Activated naive CD8-positive, alpha-beta T cell (primary cell): ENCODE measurements around the gene FOXD2.
"Not testable (repeated sequence)": the region's sequence is repeated elsewhere in the genome, so short reads cannot be mapped to it uniquely, and the experiment has no call there.

Experiments
- H3K27ac Mint-ChIP-seq: one replicate; pipeline ENCODE4 v1.8.0; 2021; ENCODE audit warnings: mixed read lengths
- H3K27me3 Mint-ChIP-seq: one replicate; pipeline ENCODE4 v1.8.0; 2021; ENCODE audit warnings: mixed read lengths
- H3K36me3 Mint-ChIP-seq: one replicate; pipeline ENCODE4 v1.8.0; 2021; ENCODE audit warnings: mixed read lengths
- H3K4me1 Mint-ChIP-seq: one replicate; pipeline ENCODE4 v1.8.0; 2021; ENCODE audit warnings: low read depth, mixed read lengths
- H3K4me3 Mint-ChIP-seq: one replicate; pipeline ENCODE4 v1.8.0; 2021; ENCODE audit warnings: mild to moderate bottlenecking, mixed read lengths
- H3K9me3 Mint-ChIP-seq: one replicate; pipeline ENCODE4 v1.8.0; 2021; ENCODE audit warnings: low read depth, mixed read lengths

FOXD2 gene

DNA sequence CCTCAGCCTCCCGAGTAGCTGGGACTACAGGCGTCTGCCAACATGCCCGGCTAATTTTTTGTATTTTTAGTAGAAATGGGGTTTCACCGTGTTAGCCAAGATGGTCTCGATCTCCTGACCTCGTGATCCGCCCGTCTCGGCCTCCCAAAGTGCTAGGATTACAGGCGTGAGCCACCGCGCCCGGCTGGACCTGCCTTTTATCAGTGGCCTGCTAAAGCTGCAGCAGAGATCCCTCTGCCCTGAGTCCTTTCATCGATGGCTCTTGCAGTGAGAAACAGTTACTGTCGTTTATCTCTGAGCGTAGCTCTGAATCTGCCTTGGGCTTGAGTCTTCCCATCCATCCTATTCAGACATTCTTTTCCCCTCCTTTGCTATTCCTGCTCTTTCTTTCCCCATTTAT, 19.7 kb downstream of the FOXD2 start:
- not testable (repeated sequence) for H3K9me3 Mint-ChIP-seq, H3K4me1 Mint-ChIP-seq, H3K36me3 Mint-ChIP-seq, H3K4me3 Mint-ChIP-seq, H3K27ac Mint-ChIP-seq
- H3K27me3 Mint-ChIP-seq: peaks cover 49% of the 10 kb centered on the region

DNA sequence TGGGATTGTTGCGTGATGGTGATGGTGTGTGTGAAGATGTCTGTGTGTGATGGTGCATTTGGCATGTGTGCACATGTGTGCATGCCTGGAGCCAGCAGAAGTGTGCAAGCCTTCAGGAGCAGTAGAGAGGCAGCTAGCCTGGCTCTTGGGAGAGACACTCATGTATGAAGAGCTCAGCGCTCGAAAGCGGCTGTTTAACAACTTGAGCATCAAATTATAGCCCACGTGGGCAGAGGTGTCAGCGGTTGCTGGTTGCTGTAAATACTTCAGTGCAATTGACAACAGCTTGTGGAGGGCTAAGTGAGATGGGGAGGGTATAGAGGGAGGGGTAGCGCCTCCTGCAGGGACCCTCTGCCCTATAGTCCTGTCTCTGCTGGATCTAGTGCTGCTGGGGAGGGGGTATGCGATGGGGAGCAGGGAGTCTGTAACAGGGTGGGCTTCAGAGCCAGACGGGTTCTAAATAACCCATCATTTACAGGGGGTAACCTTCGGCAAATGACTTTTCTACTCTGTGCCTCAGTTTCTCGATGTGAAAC, 21.5 kb downstream of the FOXD2 start:
- no peaks in the 10 kb centered on the region for H3K36me3 Mint-ChIP-seq
- no peak overlapping the region for H3K4me3 Mint-ChIP-seq
- H3K27ac Mint-ChIP-seq: no peak overlapping the region
- H3K4me1 Mint-ChIP-seq: no peaks in the 10 kb centered on the region
- H3K9me3 Mint-ChIP-seq: no peaks in the 10 kb centered on the region
- peaks cover 50% of the 10 kb centered on the region for H3K27me3 Mint-ChIP-seq

DNA sequence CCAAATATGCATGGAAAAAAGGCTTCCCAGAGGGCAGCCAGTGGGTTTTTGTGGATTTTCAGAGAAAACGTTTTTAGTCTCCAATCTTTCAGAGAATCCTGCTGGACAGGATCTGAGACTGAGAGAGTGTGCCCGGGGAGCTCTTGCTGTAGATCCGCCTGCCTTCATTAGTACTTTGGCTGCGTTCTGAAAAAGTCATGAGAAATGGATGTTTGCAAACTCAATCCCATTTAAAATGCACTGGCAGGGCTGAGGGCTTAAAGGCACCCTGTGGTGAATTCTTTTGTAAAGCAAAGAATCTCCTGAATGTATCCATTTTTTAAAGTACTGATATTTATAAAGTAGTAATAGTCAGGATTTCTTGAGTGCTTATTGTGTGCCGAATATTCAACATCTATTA, 22.2 kb downstream of the FOXD2 start:
- Mint-ChIP-seq H3K27me3 (peaks cover 49% of the 10 kb centered on the region), H3K9me3 (no peaks in the 10 kb centered on the region)

DNA sequence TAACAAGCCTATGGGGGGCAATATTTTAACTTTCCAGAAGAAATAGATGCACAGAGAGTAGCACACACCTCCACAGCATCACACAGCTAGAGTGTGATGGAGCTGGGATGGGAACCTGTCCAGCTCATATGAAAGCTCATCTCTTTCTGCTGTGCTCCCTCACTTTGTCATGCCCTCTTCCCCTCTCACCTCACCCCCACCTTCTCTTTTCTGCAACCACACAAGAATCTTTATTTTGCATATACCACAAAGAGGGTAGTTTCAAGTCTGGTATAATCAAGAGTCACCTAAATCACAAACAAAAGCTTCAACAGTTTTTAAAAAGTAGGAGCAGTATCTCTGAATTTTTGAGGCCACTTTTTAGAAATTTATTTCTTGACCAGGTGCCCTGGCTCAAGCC, 22.6 kb downstream of the FOXD2 start:
- H3K27ac Mint-ChIP-seq: no peak overlapping the region
- no peak overlapping the region for H3K4me3 Mint-ChIP-seq
- no peaks in the 10 kb centered on the region for H3K9me3 Mint-ChIP-seq
- no peaks in the 10 kb centered on the region for H3K4me1 Mint-ChIP-seq
- H3K36me3 Mint-ChIP-seq: no peaks in the 10 kb centered on the region
- H3K27me3 Mint-ChIP-seq: peaks cover 46% of the 10 kb centered on the region

More for the DNA sequence above, 22.2 kb downstream of the FOXD2 start:
- Mint-ChIP-seq H3K36me3 (no peaks in the 10 kb centered on the region), H3K27ac (no peak overlapping the region), H3K4me1 (no peaks in the 10 kb centered on the region), H3K4me3 (no peak overlapping the region)

DNA sequence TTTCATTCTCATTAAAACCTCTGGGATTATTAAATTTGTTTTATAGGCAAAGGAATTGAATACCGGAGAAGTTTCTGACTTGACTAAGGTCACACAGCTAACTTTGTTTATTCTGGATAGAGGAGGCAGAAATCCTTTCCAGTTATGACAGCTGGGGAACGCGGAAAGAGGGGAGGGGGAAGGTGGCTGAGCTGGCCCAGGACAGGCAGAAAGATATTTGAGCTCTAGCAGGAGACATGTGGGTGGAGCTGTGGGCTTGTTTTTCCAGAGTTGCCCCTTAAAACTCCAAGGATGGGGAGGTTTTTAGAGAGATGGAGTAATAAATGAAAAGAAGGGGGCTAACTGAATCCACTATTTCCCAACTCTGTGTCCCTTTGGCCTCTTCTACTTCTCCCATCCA, 27.8 kb downstream of the FOXD2 start:
- Mint-ChIP-seq H3K4me1 (no peaks in the 10 kb centered on the region), H3K27ac (no peak overlapping the region), H3K36me3 (no peaks in the 10 kb centered on the region), H3K27me3 (peaks cover 38% of the 10 kb centered on the region), H3K9me3 (no peaks in the 10 kb centered on the region), H3K4me3 (no peak overlapping the region)

DNA sequence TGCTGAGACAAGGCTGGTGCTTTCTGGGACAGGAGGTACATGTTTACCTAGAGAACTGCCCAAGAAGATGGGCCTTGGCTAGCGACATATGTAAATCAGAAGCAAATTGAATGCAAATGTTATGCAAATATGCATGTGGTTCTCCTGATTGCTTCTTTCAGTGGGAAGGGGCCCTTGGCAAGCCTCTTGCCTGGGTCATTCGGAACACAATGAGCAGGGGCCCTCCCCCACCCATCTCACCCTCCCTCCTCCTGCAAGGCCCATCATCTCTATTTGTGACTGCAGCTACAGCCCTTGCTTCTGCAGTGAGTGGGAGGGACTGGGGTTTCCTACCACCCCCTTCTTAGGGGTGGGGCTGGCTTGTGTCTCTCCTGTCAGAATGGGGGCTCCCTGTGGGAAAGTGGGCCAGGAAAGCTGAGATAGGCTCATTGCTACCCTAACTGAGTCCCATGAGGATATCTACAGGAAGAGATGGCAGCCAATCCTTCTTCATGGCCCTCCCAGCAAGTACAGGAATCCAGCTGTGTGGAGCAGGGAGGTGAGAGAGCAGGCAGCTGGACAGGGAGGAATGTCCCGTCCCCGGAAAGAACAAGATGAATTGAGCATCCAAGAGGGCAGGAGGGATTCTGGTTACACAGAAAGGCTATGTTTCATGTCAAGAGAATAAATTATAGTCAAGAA, 31.0 kb downstream of the FOXD2 start:
- Mint-ChIP-seq H3K4me1 (no peaks in the 10 kb centered on the region), H3K27me3 (peaks cover 21% of the 10 kb centered on the region), H3K36me3 (no peaks in the 10 kb centered on the region), H3K27ac (no peak overlapping the region), H3K4me3 (no peak overlapping the region), H3K9me3 (no peaks in the 10 kb centered on the region)

DNA sequence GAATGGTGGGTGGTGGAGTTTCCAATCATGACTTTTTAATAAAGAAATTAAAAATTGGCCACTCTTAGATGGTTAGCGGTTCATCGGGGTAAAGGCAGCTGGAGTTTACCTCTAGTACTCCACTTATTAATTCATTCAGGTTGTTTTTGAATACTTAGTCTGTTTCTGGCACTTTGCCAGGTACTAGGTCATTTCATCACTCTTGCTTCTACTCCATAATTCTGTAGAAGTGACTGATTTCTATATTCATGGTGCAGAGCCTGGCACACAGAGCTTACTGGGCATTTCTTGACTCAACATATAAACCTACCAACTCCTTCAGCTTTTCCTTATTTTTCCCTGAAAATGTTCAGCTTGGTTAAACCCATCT, 31.5 kb downstream of the FOXD2 start:
- Mint-ChIP-seq H3K36me3 (no peaks in the 10 kb centered on the region), H3K27me3 (peaks cover 21% of the 10 kb centered on the region), H3K9me3 (no peaks in the 10 kb centered on the region), H3K27ac (no peak overlapping the region), H3K4me1 (no peaks in the 10 kb centered on the region), H3K4me3 (no peak overlapping the region)

DNA sequence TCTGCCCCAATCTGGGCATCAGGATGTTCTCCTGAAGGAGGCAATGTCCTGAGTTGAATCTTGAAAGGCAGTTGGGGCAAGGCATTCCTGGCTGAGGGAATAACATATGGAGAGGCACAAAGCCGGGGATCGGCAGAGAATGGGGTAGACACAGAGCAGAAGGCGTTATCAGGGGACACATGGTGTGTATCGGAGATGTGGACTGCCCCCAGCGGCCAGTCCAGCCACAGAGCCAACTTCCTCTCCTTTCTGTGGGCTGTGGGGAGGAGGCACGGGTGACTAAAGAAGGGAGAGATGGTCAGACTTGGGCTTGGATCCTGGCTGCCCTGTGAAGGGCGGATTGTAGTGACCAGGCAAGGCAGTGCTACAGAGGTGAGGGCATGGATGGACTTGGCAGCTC, 32.1 kb downstream of the FOXD2 start:
- peaks cover 22% of the 10 kb centered on the region for H3K27me3 Mint-ChIP-seq
- H3K4me3 Mint-ChIP-seq: no peak overlapping the region
- H3K27ac Mint-ChIP-seq: no peak overlapping the region
- no peaks in the 10 kb centered on the region for H3K9me3 Mint-ChIP-seq
- H3K4me1 Mint-ChIP-seq: no peaks in the 10 kb centered on the region
- no peaks in the 10 kb centered on the region for H3K36me3 Mint-ChIP-seq

DNA sequence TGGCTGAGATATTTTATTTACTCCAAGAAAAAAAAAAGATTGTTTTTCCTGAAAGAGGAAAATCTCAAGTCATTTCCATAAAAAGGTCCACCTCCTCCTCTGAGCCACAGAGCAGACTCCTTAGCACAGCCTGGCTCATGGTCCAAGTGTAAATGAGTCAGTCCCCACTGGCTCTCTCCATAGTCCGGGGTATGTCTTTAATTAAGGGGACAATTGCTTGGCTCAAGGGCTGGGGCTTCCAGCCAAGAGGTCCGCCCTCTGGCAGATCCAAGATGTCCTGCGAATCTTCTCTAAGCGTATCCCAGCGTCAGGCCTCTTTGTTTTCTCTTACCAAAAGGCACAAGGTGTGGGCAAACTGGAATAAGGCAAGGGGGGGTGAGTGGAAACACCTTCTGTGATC, 33.3 kb downstream of the FOXD2 start:
- Mint-ChIP-seq H3K4me3 (no peak overlapping the region), H3K36me3 (no peaks in the 10 kb centered on the region), H3K9me3 (no peaks in the 10 kb centered on the region), H3K4me1 (no peaks in the 10 kb centered on the region), H3K27ac (no peak overlapping the region), H3K27me3 (peaks cover 24% of the 10 kb centered on the region)

DNA sequence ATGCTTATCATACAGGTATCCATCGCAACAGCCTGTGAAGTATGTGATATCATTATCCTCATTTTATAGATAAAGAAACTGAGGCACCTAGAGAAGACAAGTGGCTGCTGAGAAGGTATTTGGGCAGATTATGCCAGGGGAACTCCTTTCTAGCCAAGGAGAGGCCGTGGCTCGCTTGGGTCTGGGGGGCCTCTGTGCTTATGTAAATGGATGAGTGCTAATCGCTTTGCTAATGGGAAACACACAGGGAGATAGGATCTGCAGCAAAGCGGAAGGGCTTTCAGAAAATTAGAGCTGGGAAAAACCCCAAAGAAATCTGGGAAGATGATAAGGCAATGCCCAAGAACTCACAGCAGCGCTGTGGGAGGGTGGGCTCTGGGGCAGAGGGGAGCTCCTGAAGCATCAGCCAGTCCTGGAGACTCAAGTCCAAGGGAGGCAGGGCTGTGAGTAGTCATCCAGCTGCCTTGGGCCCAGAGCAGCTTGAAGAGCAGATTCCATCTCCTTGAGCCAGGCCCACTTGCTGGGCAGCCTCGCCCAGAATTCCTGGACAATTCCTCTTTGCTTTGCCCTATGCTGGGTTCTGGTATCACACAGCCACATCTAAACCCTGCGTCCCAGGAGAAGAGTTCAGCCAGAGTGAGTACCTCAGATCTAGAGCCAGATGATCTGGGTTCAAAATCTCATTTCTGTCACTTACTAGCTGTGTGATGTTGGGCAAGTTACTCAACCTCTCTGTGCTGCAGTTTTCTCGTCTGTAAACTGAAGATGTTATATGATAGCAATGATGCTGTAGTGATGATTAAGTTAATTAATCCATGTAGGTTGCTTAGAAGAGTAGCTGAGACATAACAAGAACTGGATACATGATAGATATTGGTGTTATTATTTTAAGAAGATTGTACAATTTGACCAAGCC, 36.7 kb downstream of the FOXD2 start:
- Mint-ChIP-seq H3K27me3 (peaks cover 20% of the 10 kb centered on the region), H3K9me3 (no peaks in the 10 kb centered on the region), H3K27ac (no peak overlapping the region), H3K4me1 (no peaks in the 10 kb centered on the region), H3K36me3 (no peaks in the 10 kb centered on the region), H3K4me3 (no peak overlapping the region)

DNA sequence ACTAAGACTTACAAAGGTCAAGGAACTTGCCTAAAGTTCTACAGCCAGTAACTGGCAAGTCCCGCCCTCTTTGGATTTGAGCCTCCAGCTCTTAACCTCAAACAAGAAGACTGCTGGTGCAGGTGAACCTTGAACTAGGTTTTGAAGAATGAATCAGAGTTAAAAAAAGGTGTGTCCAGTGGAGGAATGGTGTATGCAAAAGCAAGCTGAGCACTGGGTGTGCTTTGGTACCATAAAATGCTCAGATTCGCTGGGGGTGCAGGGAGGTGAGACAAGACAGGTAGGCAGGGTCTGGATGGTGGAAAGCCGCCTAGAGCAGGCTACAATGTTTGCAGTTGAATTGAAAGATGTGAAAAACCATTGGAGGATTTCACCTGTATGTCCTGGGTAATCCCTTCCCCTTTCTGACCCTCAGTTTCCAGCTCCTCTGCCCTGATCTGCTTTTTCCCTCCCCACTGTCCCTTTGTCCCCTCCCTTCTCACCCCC, 39.8 kb downstream of the FOXD2 start:
- Mint-ChIP-seq H3K4me1 (no peaks in the 10 kb centered on the region), H3K9me3 (no peaks in the 10 kb centered on the region), H3K36me3 (no peaks in the 10 kb centered on the region), H3K4me3 (no peak overlapping the region), H3K27me3 (peaks cover 14% of the 10 kb centered on the region), H3K27ac (no peak overlapping the region)

DNA sequence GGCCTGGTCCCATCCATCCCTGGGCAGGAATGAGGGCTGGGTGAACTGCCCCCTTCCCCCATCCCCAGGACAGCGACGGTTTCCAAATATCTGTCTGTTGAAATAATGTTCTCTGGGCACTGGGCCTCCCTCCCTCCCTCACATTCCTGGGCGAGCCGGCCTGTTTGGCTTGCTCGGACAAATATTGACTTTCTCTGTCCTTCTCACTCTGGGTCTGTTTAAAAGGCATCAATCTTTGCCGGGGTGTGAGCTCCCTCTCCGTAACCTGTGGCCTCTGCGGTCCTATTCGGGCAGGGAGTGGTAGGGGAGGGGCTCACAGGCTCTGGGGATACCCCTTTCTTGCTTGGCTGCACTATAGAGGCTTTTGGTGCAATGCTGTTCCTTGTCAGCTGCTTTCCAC, 40.2 kb downstream of the FOXD2 start:
- H3K27ac Mint-ChIP-seq: no peak overlapping the region
- H3K36me3 Mint-ChIP-seq: no peaks in the 10 kb centered on the region
- H3K27me3 Mint-ChIP-seq: peaks cover 15% of the 10 kb centered on the region
- H3K9me3 Mint-ChIP-seq: no peaks in the 10 kb centered on the region
- no peak overlapping the region for H3K4me3 Mint-ChIP-seq
- no peaks in the 10 kb centered on the region for H3K4me1 Mint-ChIP-seq

DNA sequence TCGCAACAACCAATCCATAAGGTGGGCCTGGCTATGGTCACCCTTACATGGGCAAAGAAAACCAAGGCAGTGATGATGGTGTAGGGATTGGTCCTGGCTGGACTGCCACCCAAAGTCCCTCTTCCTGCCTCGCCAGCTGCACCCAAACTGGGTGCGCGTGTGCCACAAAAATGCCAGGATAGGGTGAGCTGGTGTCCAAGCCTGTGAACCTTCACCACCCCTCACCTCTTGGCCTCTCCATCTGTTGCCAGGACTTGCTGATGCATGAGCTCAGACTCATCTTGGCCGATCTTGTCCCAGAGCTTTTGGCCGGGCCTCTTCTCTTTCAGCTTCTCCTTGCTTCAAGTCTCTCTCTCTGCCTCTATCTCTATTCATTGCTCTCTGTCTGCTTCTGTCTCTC, 41.8 kb downstream of the FOXD2 start:
- no peak overlapping the region for H3K4me3 Mint-ChIP-seq
- H3K27ac Mint-ChIP-seq: no peak overlapping the region
- H3K4me1 Mint-ChIP-seq: no peaks in the 10 kb centered on the region
- no peaks in the 10 kb centered on the region for H3K36me3 Mint-ChIP-seq
- peaks cover 12% of the 10 kb centered on the region for H3K27me3 Mint-ChIP-seq
- no peaks in the 10 kb centered on the region for H3K9me3 Mint-ChIP-seq

DNA sequence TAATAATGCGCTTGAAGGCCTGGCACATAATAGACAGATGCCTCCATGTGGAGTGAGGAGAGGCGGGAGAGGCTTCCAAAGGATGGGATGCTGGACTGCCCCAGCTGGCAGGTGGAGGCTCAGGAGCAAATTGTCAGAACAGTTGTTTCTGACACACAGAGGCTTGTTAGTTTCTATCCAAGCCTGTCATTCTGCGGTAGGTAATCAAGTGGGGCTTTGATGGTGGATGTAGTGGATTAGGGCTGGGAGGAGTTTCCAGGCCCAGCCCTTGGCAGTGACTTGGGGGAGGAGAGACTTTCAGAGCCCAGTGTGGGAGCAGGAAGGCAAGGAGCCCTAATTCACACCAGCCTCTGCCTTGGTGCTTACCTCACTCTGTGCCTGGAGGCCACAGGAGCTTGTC, 44.1 kb downstream of the FOXD2 start:
- Mint-ChIP-seq H3K4me3 (no peak overlapping the region), H3K27ac (no peak overlapping the region), H3K36me3 (no peaks in the 10 kb centered on the region), H3K4me1 (no peaks in the 10 kb centered on the region), H3K27me3 (peaks cover 9% of the 10 kb centered on the region), H3K9me3 (no peaks in the 10 kb centered on the region)

DNA sequence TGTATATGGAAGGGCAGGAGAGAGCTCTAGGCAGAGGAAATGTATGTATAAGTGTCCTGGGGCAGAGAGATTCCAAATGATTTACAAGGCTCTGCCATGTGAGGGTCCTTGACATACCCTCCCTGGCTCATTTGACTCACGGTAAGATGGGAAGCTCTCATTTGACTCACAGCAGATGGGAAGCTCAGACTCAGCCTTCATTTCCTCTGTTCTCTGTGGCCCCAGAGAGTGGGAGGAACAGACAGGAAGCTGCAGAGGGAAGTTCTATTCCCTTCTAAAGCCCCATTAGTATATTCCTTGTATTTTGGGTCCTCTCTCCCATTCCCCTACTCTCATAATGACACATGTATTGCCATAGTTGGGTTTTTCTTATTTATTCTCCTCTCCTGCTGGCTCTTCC, 44.9 kb downstream of the FOXD2 start:
- Mint-ChIP-seq H3K27me3 (peaks cover 9% of the 10 kb centered on the region), H3K36me3 (no peaks in the 10 kb centered on the region), H3K9me3 (no peaks in the 10 kb centered on the region)

More for the DNA sequence above, 44.9 kb downstream of the FOXD2 start:
- H3K4me1 Mint-ChIP-seq: no peaks in the 10 kb centered on the region
- no peak overlapping the region for H3K27ac Mint-ChIP-seq
- H3K4me3 Mint-ChIP-seq: no peak overlapping the region
